Muscle layer of duodenum (tissue), 2 donors: ENCODE results near the gene GNAT2.

Experiments used
- H3K27ac ChIP-seq: one replicate; pipeline ENCODE4 v1.7.0; 2013; ENCODE audit warnings: mild to moderate bottlenecking, low read length
- H3K27me3 ChIP-seq: one replicate; pipeline ENCODE4 v1.7.0; 2013; ENCODE audit warnings: low read depth, mild to moderate bottlenecking, control low read depth, low read length
- H3K36me3 ChIP-seq, 2 donors: one replicate each; pipeline ENCODE4 v1.7.0; 2013; ENCODE audit warnings: low read length in 2 of 2, control low read depth in 1 of 2, mild to moderate bottlenecking in 1 of 2; ENCODE audit not compliant: insufficient read depth in 2 of 2, control insufficient read depth in 1 of 2
- H3K4me1 ChIP-seq, 2 donors: one replicate each; pipeline ENCODE4 v1.7.0; 2013; ENCODE audit warnings: low read length in 2 of 2, mild to moderate bottlenecking in 2 of 2, control low read depth in 1 of 2, moderate library complexity in 1 of 2; ENCODE audit not compliant: insufficient read depth in 2 of 2, control insufficient read depth in 1 of 2
- H3K4me3 ChIP-seq, 2 donors: one replicate each; pipeline ENCODE4 v1.7.0; 2013; ENCODE audit warnings: low read length in 2 of 2, low read depth in 1 of 2, mild to moderate bottlenecking in 1 of 2
- H3K9me3 ChIP-seq, 2 donors: one replicate each; pipeline ENCODE4 v1.7.0; 2013; ENCODE audit warnings: low read length in 2 of 2, control low read depth in 1 of 2, mild to moderate bottlenecking in 1 of 2; ENCODE audit not compliant: control insufficient read depth in 1 of 2
- donor health status: healthy.

Gene GNAT2

DNA sequence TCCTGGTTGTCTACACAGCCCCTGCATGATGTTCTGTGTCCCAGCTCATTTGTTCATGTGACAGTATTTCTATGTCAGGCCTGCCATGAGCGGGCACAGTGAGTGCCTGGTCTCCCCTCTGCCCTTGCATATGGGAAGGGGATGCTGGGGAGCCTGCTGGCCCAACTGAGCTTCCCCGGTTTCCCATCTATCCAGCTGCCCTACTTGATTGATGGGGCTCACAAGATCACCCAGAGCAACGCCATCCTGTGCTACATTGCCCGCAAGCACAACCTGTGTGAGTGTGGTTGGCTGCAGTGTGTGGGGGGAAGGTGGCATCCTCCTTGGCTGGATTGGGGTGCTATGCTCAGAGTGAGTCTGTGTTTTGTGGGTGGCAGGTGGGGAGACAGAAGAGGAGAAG, 38.0 kb upstream of the GNAT2 start:
- Histone ChIP-seq H3K36me3 (peaks cover 14 to 30% of the 10 kb centered on the region in 2 donors), H3K4me1 (peaks cover 0 to 28% of the 10 kb centered on the region in 2 donors), H3K27me3 (no peaks in the 10 kb centered on the region), H3K4me3 (no peak overlapping the region), H3K9me3 (no peaks in the 10 kb centered on the region), H3K27ac (no peak overlapping the region)

DNA sequence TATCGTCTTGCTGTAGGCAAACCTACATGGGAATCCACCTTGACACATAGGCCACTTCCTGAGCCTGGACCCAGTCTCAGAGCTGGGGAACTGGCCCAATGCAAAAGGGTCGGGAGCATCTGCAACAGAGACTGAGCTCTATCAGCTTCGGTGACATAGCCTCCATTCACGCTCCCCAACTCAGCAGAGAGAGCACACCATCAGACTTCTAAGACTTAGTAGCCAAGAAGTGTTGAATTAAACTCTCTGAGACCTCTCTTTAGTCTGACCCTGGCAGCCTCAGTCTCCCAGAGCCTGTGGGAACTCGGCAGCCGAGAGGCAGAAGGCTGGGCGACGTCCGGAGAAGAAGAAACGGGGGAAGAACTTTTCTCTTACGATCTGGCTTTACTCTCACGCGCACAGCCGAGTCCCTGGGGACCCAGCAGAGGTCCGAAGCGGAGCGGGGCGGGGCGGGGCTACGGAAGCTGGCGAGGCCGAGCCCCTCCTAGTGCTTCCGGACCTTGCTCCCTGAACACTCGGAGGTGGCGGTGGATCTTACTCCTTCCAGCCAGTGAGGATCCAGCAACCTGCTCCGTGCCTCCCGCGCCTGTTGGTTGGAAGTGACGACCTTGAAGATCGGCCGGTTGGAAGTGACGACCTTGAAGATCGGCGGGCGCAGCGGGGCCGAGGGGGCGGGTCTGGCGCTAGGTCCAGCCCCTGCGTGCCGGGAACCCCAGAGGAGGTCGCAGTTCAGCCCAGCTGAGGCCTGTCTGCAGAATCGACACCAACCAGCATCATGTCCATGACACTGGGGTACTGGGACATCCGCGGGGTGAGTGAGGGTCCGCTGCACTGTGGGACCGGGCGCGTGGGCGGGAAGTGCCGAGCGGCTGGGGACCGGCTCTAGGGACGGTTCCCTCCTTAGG, 36.5 kb upstream of the GNAT2 start, which contains the start of gene GSTM4:
Gene GSTM4 (plus strand): TSS at position 485 of the 905 bp plus-strand sequence. CDS start 291 bp downstream, at position 776.
- H3K27ac ChIP-seq, result peak within 1 kb of the TSS; percentile 92
- no peaks in the 10 kb centered on the region for H3K9me3 ChIP-seq
- H3K4me3 ChIP-seq, result peak within 1 kb of the TSS; percentile 75 to 81
- no peaks in the 10 kb centered on the region for H3K27me3 ChIP-seq
- peaks cover 14 to 26% of the 10 kb centered on the region in 2 donors for H3K36me3 ChIP-seq
- H3K4me1 ChIP-seq, result peaks cover 0 to 28% of the 10 kb centered on the region in 2 donors

DNA sequence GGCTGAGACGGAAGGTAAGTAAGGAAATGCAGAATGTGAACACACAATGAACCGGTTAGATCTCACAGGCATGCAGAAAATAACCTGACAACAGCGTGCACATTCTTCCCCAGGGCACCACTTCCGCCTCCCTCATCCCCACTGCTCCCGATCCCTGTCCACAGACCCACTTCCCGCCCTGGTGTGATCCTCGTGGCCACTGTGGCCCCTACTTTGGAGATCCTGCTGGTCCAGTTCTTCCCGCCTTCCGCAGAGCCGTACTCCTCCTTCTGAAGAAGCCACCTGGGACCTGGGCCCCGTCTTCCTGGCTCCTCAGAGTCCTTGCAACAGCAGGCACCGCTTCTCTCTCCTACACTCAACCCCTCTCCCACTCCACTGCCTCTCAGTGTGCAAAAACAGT, 35.1 kb upstream of the GNAT2 start:
- H3K9me3 ChIP-seq, result no peaks in the 10 kb centered on the region
- no peak overlapping the region for H3K4me3 ChIP-seq
- peaks cover 4 to 16% of the 10 kb centered on the region in 2 donors for H3K36me3 ChIP-seq
- H3K4me1 ChIP-seq, result peaks cover 0 to 29% of the 10 kb centered on the region in 2 donors
- no peak overlapping the region for H3K27ac ChIP-seq
- no peaks in the 10 kb centered on the region for H3K27me3 ChIP-seq

DNA sequence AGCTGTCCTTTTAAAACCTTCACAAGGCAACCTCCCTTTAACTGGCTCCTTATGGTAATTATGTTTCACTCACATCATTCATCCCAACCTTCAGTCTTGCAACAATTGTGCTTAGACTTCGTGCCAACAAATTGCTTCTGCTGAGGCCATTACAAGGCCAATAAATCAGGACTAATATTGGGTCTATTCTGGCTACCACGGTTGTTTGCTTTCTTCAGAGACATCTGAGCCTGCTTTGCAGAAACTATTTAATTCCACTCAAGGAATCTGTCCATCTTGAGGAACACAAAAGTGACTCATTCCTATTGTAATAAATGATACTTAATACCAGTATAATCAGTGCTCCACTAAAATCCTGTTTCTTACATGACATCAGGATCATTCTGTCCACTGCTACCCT, 33.9 kb upstream of the GNAT2 start:
- Histone ChIP-seq H3K27ac (no peak overlapping the region), H3K4me3 (no peak overlapping the region), H3K9me3 (no peaks in the 10 kb centered on the region), H3K27me3 (no peaks in the 10 kb centered on the region), H3K36me3 (peaks cover 0 to 5% of the 10 kb centered on the region in 2 donors), H3K4me1 (peaks cover 0 to 26% of the 10 kb centered on the region in 2 donors)

DNA sequence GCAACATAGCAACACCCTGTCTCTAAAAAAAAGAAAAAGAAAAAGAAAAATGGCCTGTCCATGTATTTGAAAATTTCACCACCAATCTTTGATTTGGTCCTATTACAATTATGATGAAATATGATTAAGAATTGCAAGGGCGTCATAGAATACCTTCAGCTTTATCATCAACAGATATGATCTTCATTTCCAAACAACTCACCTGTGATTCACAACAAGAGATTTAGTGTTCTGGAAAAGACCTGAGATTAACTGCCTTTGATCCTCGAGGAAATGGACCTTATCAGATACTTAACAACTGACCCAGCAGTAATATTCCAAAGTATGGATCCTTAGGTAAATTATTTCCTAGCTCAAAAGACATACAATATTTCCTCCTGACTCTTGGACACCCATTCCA, 33.0 kb upstream of the GNAT2 start:
- no peaks in the 10 kb centered on the region for H3K9me3 ChIP-seq

DNA sequence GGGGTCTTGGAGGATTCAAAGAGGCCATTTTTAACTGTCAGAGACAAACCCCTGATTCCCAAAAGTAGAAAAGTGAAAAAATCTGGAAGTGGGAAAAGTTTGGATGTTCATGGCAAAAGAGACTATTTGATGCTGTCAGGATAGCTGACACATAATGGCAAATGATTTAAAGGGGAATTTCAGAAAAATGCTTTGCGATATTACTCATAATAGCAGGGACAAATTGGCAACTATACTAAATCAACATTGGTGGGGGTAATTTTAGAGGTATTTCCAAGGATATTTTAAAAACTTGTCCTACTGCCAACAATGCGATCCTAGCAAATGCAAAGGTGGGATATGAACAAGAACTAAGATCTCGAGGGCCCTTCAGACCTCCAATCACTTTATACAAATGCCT, 31.2 kb upstream of the GNAT2 start:
- H3K4me1 ChIP-seq, result peaks cover 0 to 17% of the 10 kb centered on the region in 2 donors
- no peak overlapping the region for H3K4me3 ChIP-seq
- H3K9me3 ChIP-seq, result no peaks in the 10 kb centered on the region
- H3K27ac ChIP-seq, result no peak overlapping the region
- H3K27me3 ChIP-seq, result no peaks in the 10 kb centered on the region
- H3K36me3 ChIP-seq, result no peaks in the 10 kb centered on the region

More for the DNA sequence above, 33.0 kb upstream of the GNAT2 start:
- H3K4me3 ChIP-seq, result no peak overlapping the region
- no peaks in the 10 kb centered on the region for H3K36me3 ChIP-seq
- no peak overlapping the region for H3K27ac ChIP-seq
- peaks cover 0 to 25% of the 10 kb centered on the region in 2 donors for H3K4me1 ChIP-seq
- H3K27me3 ChIP-seq, result no peaks in the 10 kb centered on the region

DNA sequence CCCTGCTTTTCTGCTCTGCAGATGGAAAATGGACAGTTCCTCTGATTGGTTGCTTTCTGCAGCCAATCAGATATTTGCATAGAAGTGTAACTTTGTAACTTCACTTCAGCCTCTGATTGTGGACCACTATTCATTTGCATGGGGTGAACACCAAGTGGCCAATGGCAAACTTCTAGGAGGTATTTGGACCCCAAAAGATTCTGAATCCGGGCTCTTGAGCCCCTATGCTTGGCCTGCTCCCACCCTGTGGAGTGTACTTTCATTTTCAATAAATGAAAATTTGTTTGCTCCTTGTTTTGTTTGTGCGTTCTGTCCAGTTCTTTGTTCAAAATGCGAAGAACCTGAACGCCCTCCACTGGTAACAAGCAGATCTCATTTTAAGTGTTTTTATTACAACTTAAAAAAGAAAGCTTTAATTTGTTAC, 30.1 kb upstream of the GNAT2 start:
- H3K4me3 ChIP-seq, result peak overlapping the region in 1 of 2 donors; percentile 49
- H3K27ac ChIP-seq, result no peak overlapping the region
- no peaks in the 10 kb centered on the region for H3K36me3 ChIP-seq

DNA sequence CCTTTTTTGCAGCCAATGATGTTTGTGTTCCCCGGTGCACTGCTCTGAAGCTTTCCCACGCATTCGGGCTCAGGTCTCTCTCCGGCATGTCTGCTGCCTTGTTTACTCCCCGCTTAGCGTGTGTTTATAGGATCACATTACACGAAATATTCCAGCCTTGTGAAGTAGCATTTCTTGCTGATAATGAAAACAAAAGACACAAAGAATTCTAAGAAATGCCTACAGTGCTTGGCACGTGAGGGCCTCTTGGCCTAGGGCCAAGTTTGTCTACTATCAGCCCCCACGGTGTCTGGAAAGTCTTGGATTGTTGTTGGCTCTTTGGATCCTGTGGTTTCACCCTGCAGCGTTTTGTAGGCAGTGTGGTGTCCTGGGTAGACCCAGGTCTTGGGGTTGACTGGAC, 25.3 kb upstream of the GNAT2 start:
- Histone ChIP-seq H3K4me3 (no peak overlapping the region), H3K4me1 (peaks cover 0 to 22% of the 10 kb centered on the region in 2 donors), H3K27me3 (no peaks in the 10 kb centered on the region), H3K27ac (no peak overlapping the region), H3K36me3 (no peaks in the 10 kb centered on the region), H3K9me3 (no peaks in the 10 kb centered on the region)

More for the DNA sequence above, 30.1 kb upstream of the GNAT2 start:
- peaks cover 0 to 6% of the 10 kb centered on the region in 2 donors for H3K4me1 ChIP-seq
- no peaks in the 10 kb centered on the region for H3K9me3 ChIP-seq
- no peaks in the 10 kb centered on the region for H3K27me3 ChIP-seq

DNA sequence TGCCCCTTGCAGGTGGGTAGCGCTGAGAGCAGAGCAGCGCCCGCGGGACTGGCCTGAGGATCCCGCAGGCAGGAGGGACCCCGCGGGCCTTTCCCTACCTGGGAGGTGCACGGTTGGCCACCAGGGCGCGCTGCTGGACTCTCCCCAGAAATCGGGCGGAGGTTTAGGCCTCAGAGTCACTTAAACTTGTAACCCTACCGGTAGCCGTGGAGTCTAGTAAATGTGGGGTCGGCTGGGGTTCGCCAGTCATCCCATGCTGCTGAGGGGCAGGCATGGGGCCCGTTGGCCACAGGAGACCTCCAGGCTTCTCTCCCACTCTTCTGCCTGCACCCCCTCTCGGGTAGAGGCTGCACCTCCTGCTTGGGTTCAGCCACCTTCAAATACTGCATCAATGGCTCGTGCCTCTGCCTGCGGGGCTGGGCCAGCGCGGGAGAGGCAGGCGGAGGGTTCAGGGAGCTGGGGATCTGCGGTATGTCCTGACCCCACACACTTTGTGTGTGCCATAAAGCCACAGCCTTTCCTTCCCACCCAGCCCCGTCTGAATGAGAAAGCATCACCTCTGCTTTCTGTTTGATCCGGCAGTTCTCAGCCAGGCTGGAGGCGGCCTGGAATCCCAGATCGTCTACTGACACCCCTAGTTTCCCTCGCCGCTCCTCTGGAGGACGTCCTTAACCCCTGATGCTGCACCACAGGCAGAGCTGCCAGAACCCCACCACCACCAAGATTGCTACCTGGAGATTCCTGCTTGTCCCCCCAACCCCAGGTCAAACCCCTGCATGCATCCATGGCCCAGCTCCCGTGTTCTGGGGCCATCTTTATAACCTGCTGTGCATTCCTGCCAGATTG, 24.2 kb upstream of the GNAT2 start:
- Histone ChIP-seq H3K27ac (no peak overlapping the region), H3K9me3 (no peaks in the 10 kb centered on the region), H3K4me1 (peaks cover 0 to 18% of the 10 kb centered on the region in 2 donors), H3K4me3 (no peak overlapping the region), H3K27me3 (no peaks in the 10 kb centered on the region), H3K36me3 (no peaks in the 10 kb centered on the region)

DNA sequence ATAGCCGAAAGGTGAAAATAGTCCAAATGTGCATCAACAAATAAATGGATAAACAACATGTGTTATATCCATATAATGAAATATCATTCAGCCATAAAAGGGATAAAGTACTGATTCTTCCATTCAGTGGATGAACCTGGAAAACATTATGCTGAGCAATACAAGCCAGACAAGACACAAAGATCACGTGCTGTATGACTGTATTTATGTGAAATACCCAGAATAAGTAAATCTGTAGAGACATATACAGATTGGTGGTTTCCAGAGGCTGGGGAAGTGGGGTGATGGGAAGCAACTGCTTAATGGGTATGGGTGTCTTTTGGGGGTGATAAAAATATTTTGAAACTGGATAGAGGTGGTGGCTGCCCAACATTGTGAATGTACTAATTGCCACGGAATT, 23.2 kb upstream of the GNAT2 start:
- Histone ChIP-seq H3K36me3 (no peaks in the 10 kb centered on the region), H3K4me3 (no peak overlapping the region), H3K27me3 (no peaks in the 10 kb centered on the region), H3K9me3 (no peaks in the 10 kb centered on the region), H3K4me1 (peaks cover 0 to 18% of the 10 kb centered on the region in 2 donors), H3K27ac (no peak overlapping the region)

DNA sequence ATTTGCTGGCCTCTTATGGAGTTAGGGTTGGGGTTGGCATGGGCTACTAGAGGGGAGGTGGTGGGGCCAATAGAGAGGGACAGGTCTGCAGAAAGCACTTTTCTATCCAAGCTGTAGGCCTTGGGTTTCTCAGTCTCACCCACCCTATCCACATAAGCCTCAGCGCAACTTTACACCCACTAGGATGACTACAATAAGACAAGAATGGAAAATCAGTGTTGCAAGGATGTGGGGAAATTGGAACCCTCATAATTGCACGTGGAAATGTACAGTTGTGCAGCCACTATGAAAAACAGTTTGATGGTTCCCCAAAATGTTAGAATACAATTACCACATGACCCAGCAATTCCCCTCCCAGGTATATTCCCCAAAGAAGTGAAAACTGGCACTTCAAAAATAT, 22.4 kb upstream of the GNAT2 start:
- Histone ChIP-seq H3K4me1 (peaks cover 0 to 18% of the 10 kb centered on the region in 2 donors), H3K27me3 (no peaks in the 10 kb centered on the region), H3K9me3 (no peaks in the 10 kb centered on the region)

More for the DNA sequence above, 22.4 kb upstream of the GNAT2 start:
- no peaks in the 10 kb centered on the region for H3K36me3 ChIP-seq
- no peak overlapping the region for H3K27ac ChIP-seq
- H3K4me3 ChIP-seq, result no peak overlapping the region
